Measurements from ENCODE around the gene RSRP1.

GRCh38 chr1:25199819-25200620, 47.2 kb downstream of the RSRP1 start:
- TF ChIP-seq EZH2phosphoT487 (IDR thresholded peaks at IDR 0.05; ENCODE audit: insufficient read depth, low read depth) (no peak), EZH2 (IDR thresholded peaks at IDR 0.05; ENCODE audit: insufficient read depth, poor library complexity, severe bottlenecking) (no peak)
